Measurements from ENCODE around the gene CHST7.

CHST7 gene

GRCh38 chrX:46582966-46583365 is 9.4 kb downstream of the CHST7 start:
- TF ChIP-seq ZFX (IDR thresholded peaks at IDR 0.05; ENCODE audit: borderline replicate concordance) (no peak), CTCF (IDR thresholded peaks at IDR 0.05) (no peak)
- H3K27ac ChIP-seq, result no peak overlapping the region

- TF ChIP-seq ZFX (IDR thresholded peaks at IDR 0.05; ENCODE audit: borderline replicate concordance), result no peak
- no peak overlapping the region for H3K27ac ChIP-seq
Measured at GRCh38 chrX:46584736-46585135, 11.2 kb downstream of the CHST7 start.

GRCh38 chrX:46587158-46587557 is 13.6 kb downstream of the CHST7 start:
- H3K27ac ChIP-seq, result no peak overlapping the region
- TF ChIP-seq ZFX (IDR thresholded peaks at IDR 0.05; ENCODE audit: borderline replicate concordance), result no peak
- TF ChIP-seq CTCF (IDR thresholded peaks at IDR 0.05), result no peak

- no peak for TF ChIP-seq ZFX (IDR thresholded peaks at IDR 0.05; ENCODE audit: borderline replicate concordance)
- no peak for TF ChIP-seq CTCF (IDR thresholded peaks at IDR 0.05)
- no peak overlapping the region for H3K27ac ChIP-seq
Measured at GRCh38 chrX:46587753-46588171, 14.2 kb downstream of the CHST7 start.

GRCh38 chrX:46588263-46588662 is 14.7 kb downstream of the CHST7 start:
- TF ChIP-seq CTCF (IDR thresholded peaks at IDR 0.05) (no peak), ZFX (IDR thresholded peaks at IDR 0.05; ENCODE audit: borderline replicate concordance) (no peak)
- H3K27ac ChIP-seq, result no peak overlapping the region

- TF ChIP-seq CTCF (IDR thresholded peaks at IDR 0.05), result no peak
- TF ChIP-seq ZFX (IDR thresholded peaks at IDR 0.05; ENCODE audit: borderline replicate concordance), result no peak
- H3K27ac ChIP-seq, result no peak overlapping the region
Measured at GRCh38 chrX:46589977-46590723, 16.6 kb downstream of the CHST7 start.

- TF ChIP-seq CTCF (IDR thresholded peaks at IDR 0.05) (no peak), ZFX (IDR thresholded peaks at IDR 0.05; ENCODE audit: borderline replicate concordance) (no peak)
- no peak overlapping the region for H3K27ac ChIP-seq
Measured at GRCh38 chrX:46595084-46595483, 21.5 kb downstream of the CHST7 start.

GRCh38 chrX:46597208-46597607 is 23.6 kb downstream of the CHST7 start:
- TF ChIP-seq CTCF (IDR thresholded peaks at IDR 0.05) (no peak), ZFX (IDR thresholded peaks at IDR 0.05; ENCODE audit: borderline replicate concordance) (no peak)

More at GRCh38 chrX:46597208-46597607, 23.6 kb downstream of the CHST7 start:
- H3K27ac ChIP-seq, result no peak overlapping the region
